Measurements from ENCODE around the gene PHLDA2. TPM values are rescaled to one million over a fixed set of nuclear protein-coding genes. Genes with fewer than 3 reads are reported as not detected.
A peak's percentile ranks its signal among the peaks of the same experiment; 100 is the strongest.

The PHLDA2 gene
- total and polyA plus RNA-seq, 12 donors = 0.11 to 8.9 (median 2.1) TPM; not detected in 3

DNA sequence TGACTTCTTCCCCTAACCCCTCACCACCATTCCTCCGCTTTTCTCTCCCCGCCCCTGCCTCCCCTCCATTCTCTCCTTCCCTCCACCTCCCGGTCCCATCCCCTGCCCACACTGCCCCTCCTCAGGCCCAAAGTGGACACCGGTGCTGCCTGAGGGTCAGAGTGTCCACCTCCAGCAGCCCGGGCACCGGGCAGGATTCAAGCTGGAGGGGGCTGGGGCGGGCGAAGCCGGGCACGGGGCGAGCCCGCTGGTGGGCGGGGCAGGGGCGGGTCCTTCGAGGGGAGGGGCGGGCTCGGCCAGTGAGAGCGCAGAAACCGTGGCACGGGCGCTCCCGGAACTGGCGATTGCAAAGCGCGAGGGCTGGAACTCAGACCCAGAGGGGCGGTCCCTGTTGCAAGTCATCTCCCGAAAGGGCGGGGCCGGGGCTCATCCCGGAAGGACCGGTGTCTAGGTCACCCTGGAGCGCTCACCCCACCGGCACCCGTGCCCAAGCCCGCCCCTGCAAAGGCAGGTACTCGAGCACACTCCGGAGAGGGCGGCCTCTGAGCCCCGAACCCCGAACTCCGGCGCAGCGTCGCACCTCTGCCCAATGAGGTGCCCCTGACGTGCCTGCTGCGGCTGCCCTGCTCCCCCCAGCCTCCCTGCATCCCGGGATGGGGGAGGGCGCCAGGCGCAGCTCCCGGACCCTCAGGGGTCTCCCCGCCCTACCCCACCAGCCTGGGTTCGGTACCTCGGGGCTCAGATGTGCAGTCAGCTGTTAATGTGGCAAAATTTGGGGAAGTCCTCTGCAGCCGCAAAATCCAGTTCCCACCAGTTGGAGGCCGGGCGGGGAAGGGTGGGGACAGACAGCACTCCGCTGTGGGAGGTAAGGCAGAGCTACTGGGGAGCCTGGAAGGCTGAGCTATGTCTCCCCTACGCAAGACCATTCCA, 27.1 kb downstream of the PHLDA2 start:
- TF ChIP-seq, protein P1, sequence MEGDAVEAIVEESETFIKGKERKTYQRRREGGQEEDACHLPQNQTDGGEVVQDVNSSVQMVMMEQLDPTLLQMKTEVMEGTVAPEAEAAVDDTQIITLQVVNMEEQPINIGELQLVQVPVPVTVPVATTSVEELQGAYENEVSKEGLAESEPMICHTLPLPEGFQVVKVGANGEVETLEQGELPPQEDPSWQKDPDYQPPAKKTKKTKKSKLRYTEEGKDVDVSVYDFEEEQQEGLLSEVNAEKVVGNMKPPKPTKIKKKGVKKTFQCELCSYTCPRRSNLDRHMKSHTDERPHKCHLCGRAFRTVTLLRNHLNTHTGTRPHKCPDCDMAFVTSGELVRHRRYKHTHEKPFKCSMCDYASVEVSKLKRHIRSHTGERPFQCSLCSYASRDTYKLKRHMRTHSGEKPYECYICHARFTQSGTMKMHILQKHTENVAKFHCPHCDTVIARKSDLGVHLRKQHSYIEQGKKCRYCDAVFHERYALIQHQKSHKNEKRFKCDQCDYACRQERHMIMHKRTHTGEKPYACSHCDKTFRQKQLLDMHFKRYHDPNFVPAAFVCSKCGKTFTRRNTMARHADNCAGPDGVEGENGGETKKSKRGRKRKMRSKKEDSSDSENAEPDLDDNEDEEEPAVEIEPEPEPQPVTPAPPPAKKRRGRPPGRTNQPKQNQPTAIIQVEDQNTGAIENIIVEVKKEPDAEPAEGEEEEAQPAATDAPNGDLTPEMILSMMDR (IDR thresholded peaks at IDR 0.05) = no peak
- peak in 1 of 2 donors; percentile 40 for TF ChIP-seq POLR2A (IDR thresholded peaks at IDR 0.05)
- Histone ChIP-seq H3K9me3 (replicated peaks in 1 of 3) (no peaks in the 10 kb centered on the region), H3K27ac (peak overlapping the region in 4 of 5 donors; percentile 58 to 85 (median 62)), H3K27me3 (no peaks in the 10 kb centered on the region), H3K4me1 (replicated peaks in 1 of 2) (peaks cover 6 to 24% of the 10 kb centered on the region in 2 donors), H3K4me3 (peak overlapping the region in 3 of 4 donors; percentile 33 to 65 (median 63)), H3K36me3 (replicated peaks in 1 of 2) (no peaks in the 10 kb centered on the region)
- intact Hi-C loops (cut with DNase I) = loop anchor here in 1 of 2 donors (10.0 kb wide), 1 partner anchor 607 kb away; no protein-coding TSS in a partner anchor
- 6 to 26% (median 12%) methylated on average over 10 to 58 of the region's 58 CpGs for WGBS, 4 donors
- DNase-seq = peak; percentile 92 to 97 (median 97)

DNA sequence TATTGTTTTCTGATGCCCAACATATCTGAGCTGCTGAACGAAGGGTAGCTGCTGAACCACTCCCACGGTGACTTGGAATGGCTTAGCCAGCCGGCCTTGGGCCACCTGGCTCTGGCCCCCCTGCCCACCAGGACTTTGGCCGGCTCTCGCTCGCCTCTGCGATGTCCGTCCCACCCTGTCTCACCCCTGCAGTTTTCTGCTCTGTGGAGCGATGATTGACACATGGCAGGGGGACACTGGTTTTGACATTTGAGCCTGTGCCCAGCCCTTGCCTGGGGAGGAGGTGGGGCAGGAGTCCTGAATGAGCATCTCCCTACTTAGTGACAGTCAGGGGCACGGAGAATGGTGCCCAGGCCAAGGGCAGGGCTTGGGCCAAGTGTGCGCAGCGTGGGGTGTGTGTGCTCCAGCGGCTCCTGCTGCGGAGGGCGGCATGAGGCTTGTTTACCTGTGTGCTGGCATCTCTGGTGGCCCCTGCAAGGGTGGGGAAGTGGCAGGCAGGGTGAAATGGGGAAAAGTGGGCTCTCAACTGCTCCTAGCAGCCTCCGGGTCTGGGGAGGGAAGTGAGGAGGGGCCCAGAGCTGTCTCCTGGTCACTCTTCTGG, 27.9 kb downstream of the PHLDA2 start:
- H3K4me1 ChIP-seq (replicated peaks in 1 of 2) = peaks cover 6 to 24% of the 10 kb centered on the region in 2 donors
- DNase-seq = no peak
- H3K27ac ChIP-seq = peak overlapping the region in 3 of 5 donors; percentile 59 to 85 (median 66)
- intact Hi-C loops (cut with DNase I) = loop anchor here in 1 of 2 donors (10.0 kb wide), 1 partner anchor 606 kb away; no protein-coding TSS in a partner anchor
- H3K4me3 ChIP-seq = peak overlapping the region in 1 of 4 donors; percentile 63
- H3K36me3 ChIP-seq (replicated peaks in 1 of 2) = no peaks in the 10 kb centered on the region
- TF ChIP-seq, protein P1 (IDR thresholded peaks at IDR 0.05) = peak in 1 of 6 experiments; percentile 1
- TF ChIP-seq POLR2A (IDR thresholded peaks at IDR 0.05) = no peak
- 79 to 89% (median 84%) methylated on average over 15 to 16 of the region's 16 CpGs for WGBS, 4 donors
- no peaks in the 10 kb centered on the region for H3K27me3 ChIP-seq
- no peaks in the 10 kb centered on the region for H3K9me3 ChIP-seq (replicated peaks in 1 of 3)

DNA sequence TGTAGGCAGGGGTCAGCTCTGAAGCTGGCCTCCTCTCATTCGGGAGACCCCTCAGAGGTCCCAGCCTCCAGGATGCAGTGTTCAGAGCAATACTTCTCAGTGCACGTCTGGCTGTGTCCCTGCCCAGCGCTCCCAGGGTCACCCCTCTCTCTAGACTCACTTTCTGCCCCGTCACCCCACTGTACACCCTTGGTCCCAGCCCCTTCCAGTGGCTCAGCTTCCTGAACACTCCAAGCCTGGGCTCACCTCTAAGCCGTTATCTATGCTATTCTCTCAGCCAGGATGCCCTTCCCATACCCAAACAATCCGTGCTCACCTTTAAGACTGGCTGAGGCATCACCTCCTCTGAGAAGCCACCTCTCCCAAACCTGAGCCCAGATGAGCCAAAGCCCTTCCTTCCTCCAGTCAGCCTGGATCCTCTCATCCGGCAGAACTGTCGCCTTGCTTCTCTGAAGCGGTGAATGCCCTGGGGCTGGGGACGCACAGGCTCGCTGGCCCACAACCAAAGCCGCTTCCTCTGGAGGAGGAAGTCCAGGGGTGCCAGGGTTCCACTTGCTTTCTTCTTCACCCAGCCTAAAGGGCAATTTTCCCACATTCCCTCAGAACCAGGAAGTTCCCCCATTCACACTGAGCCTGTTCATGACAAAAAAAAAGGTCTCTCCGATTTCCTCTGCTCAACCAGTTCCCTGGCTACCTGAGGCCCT, 30.0 kb downstream of the PHLDA2 start:
- H3K4me1 ChIP-seq (replicated peaks in 1 of 2) = peaks cover 6 to 24% of the 10 kb centered on the region in 2 donors
- no peaks in the 10 kb centered on the region for H3K36me3 ChIP-seq (replicated peaks in 1 of 2)
- intact Hi-C loops (cut with DNase I) = no loop called here
- TF ChIP-seq, protein P1 (IDR thresholded peaks at IDR 0.05) = no peak
- no peak for TF ChIP-seq POLR2A (IDR thresholded peaks at IDR 0.05)
- H3K9me3 ChIP-seq (replicated peaks in 1 of 3) = no peaks in the 10 kb centered on the region
- 64 to 75% (median 70%) methylated on average over 9 to 13 of the region's 13 CpGs for WGBS, 4 donors
- no peak overlapping the region for H3K4me3 ChIP-seq
- DNase-seq = peak in 6 of 7 donors; percentile 47 to 71 (median 58)
- H3K27ac ChIP-seq = peak overlapping the region in 4 of 5 donors; percentile 53 to 89 (median 68)
- H3K27me3 ChIP-seq = no peaks in the 10 kb centered on the region
